Measurements from ENCODE around the gene GP9.

Gene GP9

GRCh38 chr3:129033633-129034321 is 26.8 kb upstream of the GP9 start:
- no peaks in the 10 kb centered on the region for H3K27me3 ChIP-seq (ENCODE audit: insufficient read depth, low read length, poor library complexity, severe bottlenecking)
- H3K4me1 ChIP-seq (ENCODE audit: insufficient read depth, low read length, poor library complexity, severe bottlenecking), result peaks cover 17% of the 10 kb centered on the region
- no peaks in the 10 kb centered on the region for H3K9me2 ChIP-seq (replicated peaks; ENCODE audit: low read depth, low read length)
- TF ChIP-seq CTCF (conservative IDR thresholded peaks at IDR 0.05; ENCODE audit: low read length) (no peak), EZH2phosphoT487 (IDR thresholded peaks at IDR 0.05; ENCODE audit: borderline replicate concordance) (no peak)
- no peaks in the 10 kb centered on the region for H3K36me3 ChIP-seq (ENCODE audit: insufficient read depth, low read length)
- peaks cover 4% of the 10 kb centered on the region; the same call in 1 of the 2 replicates for H3F3A ChIP-seq (ENCODE audit: low read depth)
- no peak overlapping the region for H3K4me3 ChIP-seq (ENCODE audit: low read length, poor library complexity, severe bottlenecking)
- no peaks in the 10 kb centered on the region for H3K79me2 ChIP-seq (ENCODE audit: insufficient read depth, low read length)
- no peak overlapping the region for H3K4me2 ChIP-seq (ENCODE audit: low read depth, low read length, poor library complexity, severe bottlenecking)
- no peaks in the 10 kb centered on the region for H4K20me1 ChIP-seq (ENCODE audit: insufficient read depth, low read length, poor library complexity, severe bottlenecking)
- no peak overlapping the region for H3K9ac ChIP-seq (ENCODE audit: low read depth, low read length, poor library complexity, severe bottlenecking)
- no peak overlapping the region for H2AFZ ChIP-seq (ENCODE audit: low read length)
- no peaks in the 10 kb centered on the region for H3K9me3 ChIP-seq (ENCODE audit: insufficient read depth, low read depth, low read length)

- Histone ChIP-seq H3K27me3 (ENCODE audit: insufficient read depth, low read length, poor library complexity, severe bottlenecking) (no peaks in the 10 kb centered on the region), H3K79me2 (ENCODE audit: insufficient read depth, low read length) (no peaks in the 10 kb centered on the region), H3K9ac (ENCODE audit: low read depth, low read length, poor library complexity, severe bottlenecking) (no peak overlapping the region), H3K4me1 (ENCODE audit: insufficient read depth, low read length, poor library complexity, severe bottlenecking) (peaks cover 17% of the 10 kb centered on the region), H2AFZ (ENCODE audit: low read length) (peak overlapping the region; percentile 66; the same call in 1 of the 2 replicates), H3K36me3 (ENCODE audit: insufficient read depth, low read length) (no peaks in the 10 kb centered on the region), H3K9me3 (ENCODE audit: insufficient read depth, low read depth, low read length) (no peaks in the 10 kb centered on the region), H3K4me3 (ENCODE audit: low read length, poor library complexity, severe bottlenecking) (no peak overlapping the region), H3F3A (ENCODE audit: low read depth) (peaks cover 4% of the 10 kb centered on the region; the same call in 1 of the 2 replicates), H3K9me2 (replicated peaks; ENCODE audit: low read depth, low read length) (no peaks in the 10 kb centered on the region), H4K20me1 (ENCODE audit: insufficient read depth, low read length, poor library complexity, severe bottlenecking) (no peaks in the 10 kb centered on the region), H3K4me2 (ENCODE audit: low read depth, low read length, poor library complexity, severe bottlenecking) (no peak overlapping the region)
- no peak for TF ChIP-seq EZH2phosphoT487 (IDR thresholded peaks at IDR 0.05; ENCODE audit: borderline replicate concordance)
- TF ChIP-seq CTCF (conservative IDR thresholded peaks at IDR 0.05; ENCODE audit: low read length), result no peak
Observed at GRCh38 chr3:129034642-129035041, 25.9 kb upstream of the GP9 start.

GRCh38 chr3:129035360-129036221 is 25.0 kb upstream of the GP9 start:
- H4K20me1 ChIP-seq (ENCODE audit: insufficient read depth, low read length, poor library complexity, severe bottlenecking), result no peaks in the 10 kb centered on the region
- no peak for TF ChIP-seq CTCF (conservative IDR thresholded peaks at IDR 0.05; ENCODE audit: low read length)
- TF ChIP-seq EZH2phosphoT487 (IDR thresholded peaks at IDR 0.05; ENCODE audit: borderline replicate concordance), result no peak
- H3K79me2 ChIP-seq (ENCODE audit: insufficient read depth, low read length), result no peaks in the 10 kb centered on the region
- no peaks in the 10 kb centered on the region for H3K9me3 ChIP-seq (ENCODE audit: insufficient read depth, low read depth, low read length)
- no peaks in the 10 kb centered on the region for H3K27me3 ChIP-seq (ENCODE audit: insufficient read depth, low read length, poor library complexity, severe bottlenecking)
- no peak overlapping the region for H3K4me3 ChIP-seq (ENCODE audit: low read length, poor library complexity, severe bottlenecking)
- H3K9ac ChIP-seq (ENCODE audit: low read depth, low read length, poor library complexity, severe bottlenecking), result peak overlapping the region; percentile 15
- peaks cover 17% of the 10 kb centered on the region for H3K4me1 ChIP-seq (ENCODE audit: insufficient read depth, low read length, poor library complexity, severe bottlenecking)
- H3K36me3 ChIP-seq (ENCODE audit: insufficient read depth, low read length), result no peaks in the 10 kb centered on the region
- no peak overlapping the region for H3K4me2 ChIP-seq (ENCODE audit: low read depth, low read length, poor library complexity, severe bottlenecking)
- H2AFZ ChIP-seq (ENCODE audit: low read length), result no peak overlapping the region
- no peaks in the 10 kb centered on the region for H3K9me2 ChIP-seq (replicated peaks; ENCODE audit: low read depth, low read length)
- H3F3A ChIP-seq (ENCODE audit: low read depth), result peaks cover 4% of the 10 kb centered on the region; the same call in 1 of the 2 replicates

All from Loucy (cell line).